SKM-1 treated with dmso at 0.1 percent for 144 hours (cell line): ENCODE data around the gene ERRFI1.
"Not testable (repeated sequence)": the region's sequence is repeated elsewhere in the genome, so short reads cannot be mapped to it uniquely, and the experiment has no call there.

ENCODE experiments used
- DNase-seq: peaks from one replicate; lab custom pipeline; 2025; ENCODE audit not compliant: unreplicated experiment; lab: John Stamatoyannopoulos, UW

Gene ERRFI1

DNA sequence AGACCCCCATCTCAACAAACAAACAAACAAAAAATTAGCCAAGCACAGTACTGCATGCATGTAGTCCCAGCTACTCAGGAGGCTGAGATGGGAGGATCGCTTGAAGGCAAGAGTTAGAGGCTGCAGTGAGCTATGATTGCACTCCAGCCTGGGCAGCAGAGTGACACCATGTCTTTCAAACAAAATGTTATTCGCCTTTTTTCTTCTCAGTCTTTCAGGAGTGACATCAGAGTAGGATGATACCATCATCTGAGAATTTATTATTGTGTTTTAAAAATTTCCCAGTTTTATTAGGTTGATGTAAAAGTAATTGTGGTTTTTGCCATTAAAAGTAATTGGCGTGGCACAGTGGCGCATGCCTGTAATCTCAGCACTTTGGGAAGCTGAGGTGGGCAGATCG lies 53.8 kb downstream of the ERRFI1 start:
- no peak for DNase-seq

- DNase-seq: no peak
These were observed 55.1 kb downstream of the ERRFI1 start for GRCh38 chr1:7971024-7971423.

GRCh38 chr1:7970246-7970645 lies 55.9 kb downstream of the ERRFI1 start:
- DNase-seq: no peak

GRCh38 chr1:7967651-7968050 lies 58.5 kb downstream of the ERRFI1 start:
- DNase-seq: no peak

DNA sequence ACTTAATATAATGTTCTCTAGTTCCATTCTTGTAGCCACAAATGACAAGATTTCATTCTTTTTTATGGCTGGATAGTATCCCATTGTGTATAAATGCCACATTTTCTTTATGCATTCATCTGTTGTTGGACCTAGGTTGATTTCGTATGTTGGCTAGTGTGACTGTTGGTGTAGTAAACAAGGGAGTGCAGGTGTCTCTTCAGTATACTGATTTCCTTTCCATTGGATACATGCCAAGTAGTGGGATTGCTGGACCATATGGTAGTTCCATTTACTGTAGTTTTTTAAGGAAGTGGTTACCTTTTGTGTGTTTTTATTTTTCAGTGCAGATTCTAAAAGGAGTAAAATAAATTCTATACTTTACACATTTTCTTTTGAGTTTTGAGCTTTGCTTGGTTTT lies 58.9 kb downstream of the ERRFI1 start:
- no peak for DNase-seq

GRCh38 chr1:7964476-7964875 lies 61.6 kb downstream of the ERRFI1 start:
- DNase-seq: no peak

DNA sequence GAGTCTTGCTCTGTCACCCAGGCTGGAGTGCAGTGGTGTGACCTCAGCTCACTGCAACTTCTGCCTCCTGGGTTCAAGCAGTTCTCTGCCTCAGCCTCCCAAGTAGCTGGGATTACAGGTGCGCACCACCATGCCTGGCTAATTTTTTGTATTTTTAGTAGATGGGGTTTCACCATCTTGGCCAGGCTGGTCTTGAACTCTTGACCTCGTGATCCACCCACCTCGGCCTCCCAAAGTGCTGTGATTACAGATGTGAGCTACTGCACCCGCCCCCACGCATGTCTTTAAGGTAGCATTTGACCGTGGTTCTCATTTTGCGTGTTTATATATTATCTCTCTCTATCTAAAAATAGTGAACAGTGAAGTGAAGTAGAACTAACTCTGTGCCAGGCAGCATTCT lies 62.3 kb downstream of the ERRFI1 start:
- DNase-seq: not testable (repeated sequence)

- DNase-seq: not testable (repeated sequence)
These were observed 62.8 kb downstream of the ERRFI1 start for GRCh38 chr1:7963378-7963730.

- no peak for DNase-seq
These were observed 63.3 kb downstream of the ERRFI1 start for GRCh38 chr1:7962636-7963377.

DNA sequence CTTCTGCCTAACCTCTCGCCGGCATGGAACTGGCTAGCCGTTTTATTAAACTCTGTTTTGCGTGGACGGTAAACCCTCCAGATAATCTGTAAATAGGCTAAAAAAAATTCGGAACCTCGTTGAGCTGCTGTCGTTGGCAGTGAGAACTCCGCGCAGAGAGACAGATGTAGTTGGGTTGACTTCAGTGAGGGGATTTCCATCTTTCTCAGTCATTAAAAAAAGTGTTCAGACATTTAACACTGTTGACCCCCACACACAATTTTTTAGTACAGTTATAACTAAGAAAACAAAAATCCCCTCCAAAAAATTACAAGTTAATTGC lies 64.1 kb downstream of the ERRFI1 start:
- DNase-seq: no peak
